ENCODE measurements around the gene PSPN. TPM values are rescaled to one million over a fixed set of nuclear protein-coding genes. Genes with fewer than 3 reads are reported as not detected.
A peak's percentile ranks its signal among the peaks of the same experiment; 100 is the strongest.

Gene PSPN
- total RNA-seq, 1 experiment from 2014 or later, result 1.9 TPM

GRCh38 chr19:6372594-6373095, 3.1 kb downstream of the PSPN start, which contains the start of gene ALKBH7 (continued):
- TF ChIP-seq, protein P1, sequence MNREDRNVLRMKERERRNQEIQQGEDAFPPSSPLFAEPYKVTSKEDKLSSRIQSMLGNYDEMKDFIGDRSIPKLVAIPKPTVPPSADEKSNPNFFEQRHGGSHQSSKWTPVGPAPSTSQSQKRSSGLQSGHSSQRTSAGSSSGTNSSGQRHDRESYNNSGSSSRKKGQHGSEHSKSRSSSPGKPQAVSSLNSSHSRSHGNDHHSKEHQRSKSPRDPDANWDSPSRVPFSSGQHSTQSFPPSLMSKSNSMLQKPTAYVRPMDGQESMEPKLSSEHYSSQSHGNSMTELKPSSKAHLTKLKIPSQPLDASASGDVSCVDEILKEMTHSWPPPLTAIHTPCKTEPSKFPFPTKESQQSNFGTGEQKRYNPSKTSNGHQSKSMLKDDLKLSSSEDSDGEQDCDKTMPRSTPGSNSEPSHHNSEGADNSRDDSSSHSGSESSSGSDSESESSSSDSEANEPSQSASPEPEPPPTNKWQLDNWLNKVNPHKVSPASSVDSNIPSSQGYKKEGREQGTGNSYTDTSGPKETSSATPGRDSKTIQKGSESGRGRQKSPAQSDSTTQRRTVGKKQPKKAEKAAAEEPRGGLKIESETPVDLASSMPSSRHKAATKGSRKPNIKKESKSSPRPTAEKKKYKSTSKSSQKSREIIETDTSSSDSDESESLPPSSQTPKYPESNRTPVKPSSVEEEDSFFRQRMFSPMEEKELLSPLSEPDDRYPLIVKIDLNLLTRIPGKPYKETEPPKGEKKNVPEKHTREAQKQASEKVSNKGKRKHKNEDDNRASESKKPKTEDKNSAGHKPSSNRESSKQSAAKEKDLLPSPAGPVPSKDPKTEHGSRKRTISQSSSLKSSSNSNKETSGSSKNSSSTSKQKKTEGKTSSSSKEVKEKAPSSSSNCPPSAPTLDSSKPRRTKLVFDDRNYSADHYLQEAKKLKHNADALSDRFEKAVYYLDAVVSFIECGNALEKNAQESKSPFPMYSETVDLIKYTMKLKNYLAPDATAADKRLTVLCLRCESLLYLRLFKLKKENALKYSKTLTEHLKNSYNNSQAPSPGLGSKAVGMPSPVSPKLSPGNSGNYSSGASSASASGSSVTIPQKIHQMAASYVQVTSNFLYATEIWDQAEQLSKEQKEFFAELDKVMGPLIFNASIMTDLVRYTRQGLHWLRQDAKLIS (CRISPR knock-in tag; IDR thresholded peaks at IDR 0.05; ENCODE audit: borderline replicate concordance), result no peak
- no peak for TF ChIP-seq CBFB (CRISPR knock-in tag; IDR thresholded peaks at IDR 0.05; ENCODE audit: low read depth)
- no peak for TF ChIP-seq MYBL2 (CRISPR knock-in tag; IDR thresholded peaks at IDR 0.05)
- peak; percentile 100 for TF ChIP-seq NFYB (CRISPR knock-in tag; conservative IDR thresholded peaks at IDR 0.05; ENCODE audit: low read depth)
- no peak for TF ChIP-seq CTCF (IDR thresholded peaks at IDR 0.05)
- no peak for TF ChIP-seq NR1H2 (CRISPR knock-in tag; IDR thresholded peaks at IDR 0.05)
- TF ChIP-seq NFATC4 (CRISPR knock-in tag; IDR thresholded peaks at IDR 0.05), result no peak
- TF ChIP-seq, protein P2, sequence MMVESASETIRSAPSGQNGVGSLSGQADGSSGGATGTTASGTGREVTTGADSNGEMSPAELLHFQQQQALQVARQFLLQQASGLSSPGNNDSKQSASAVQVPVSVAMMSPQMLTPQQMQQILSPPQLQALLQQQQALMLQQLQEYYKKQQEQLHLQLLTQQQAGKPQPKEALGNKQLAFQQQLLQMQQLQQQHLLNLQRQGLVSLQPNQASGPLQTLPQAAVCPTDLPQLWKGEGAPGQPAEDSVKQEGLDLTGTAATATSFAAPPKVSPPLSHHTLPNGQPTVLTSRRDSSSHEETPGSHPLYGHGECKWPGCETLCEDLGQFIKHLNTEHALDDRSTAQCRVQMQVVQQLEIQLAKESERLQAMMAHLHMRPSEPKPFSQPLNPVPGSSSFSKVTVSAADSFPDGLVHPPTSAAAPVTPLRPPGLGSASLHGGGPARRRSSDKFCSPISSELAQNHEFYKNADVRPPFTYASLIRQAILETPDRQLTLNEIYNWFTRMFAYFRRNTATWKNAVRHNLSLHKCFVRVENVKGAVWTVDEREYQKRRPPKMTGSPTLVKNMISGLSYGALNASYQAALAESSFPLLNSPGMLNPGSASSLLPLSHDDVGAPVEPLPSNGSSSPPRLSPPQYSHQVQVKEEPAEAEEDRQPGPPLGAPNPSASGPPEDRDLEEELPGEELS (CRISPR knock-in tag; IDR thresholded peaks at IDR 0.05), result no peak; the same call in 1 of the 2 replicates
- no peak for TF ChIP-seq ATF3 (CRISPR knock-in tag; conservative IDR thresholded peaks at IDR 0.05)
- TF ChIP-seq CREM (CRISPR knock-in tag; IDR thresholded peaks at IDR 0.05), result peak; percentile 61; the same call in 1 of the 2 replicates
- peak; percentile 62; the same call in 1 of the 2 replicates for TF ChIP-seq TEAD1 (CRISPR knock-in tag; IDR thresholded peaks at IDR 0.05)
- TF ChIP-seq, protein P3, sequence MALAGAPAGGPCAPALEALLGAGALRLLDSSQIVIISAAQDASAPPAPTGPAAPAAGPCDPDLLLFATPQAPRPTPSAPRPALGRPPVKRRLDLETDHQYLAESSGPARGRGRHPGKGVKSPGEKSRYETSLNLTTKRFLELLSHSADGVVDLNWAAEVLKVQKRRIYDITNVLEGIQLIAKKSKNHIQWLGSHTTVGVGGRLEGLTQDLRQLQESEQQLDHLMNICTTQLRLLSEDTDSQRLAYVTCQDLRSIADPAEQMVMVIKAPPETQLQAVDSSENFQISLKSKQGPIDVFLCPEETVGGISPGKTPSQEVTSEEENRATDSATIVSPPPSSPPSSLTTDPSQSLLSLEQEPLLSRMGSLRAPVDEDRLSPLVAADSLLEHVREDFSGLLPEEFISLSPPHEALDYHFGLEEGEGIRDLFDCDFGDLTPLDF (CRISPR knock-in tag; IDR thresholded peaks at IDR 0.05), result peak; percentile 60; the same call in 1 of the 2 replicates
- no peak for TF ChIP-seq GRHL2 (CRISPR knock-in tag; IDR thresholded peaks at IDR 0.05; ENCODE audit: insufficient replicate concordance, severe bottlenecking)
- no peak for TF ChIP-seq TCF7 (CRISPR knock-in tag; IDR thresholded peaks at IDR 0.05; ENCODE audit: low read depth)
- peak; percentile 70; the same call in 1 of the 2 replicates for TF ChIP-seq E2F5 (CRISPR knock-in tag; IDR thresholded peaks at IDR 0.05)
- TF ChIP-seq, protein P4, sequence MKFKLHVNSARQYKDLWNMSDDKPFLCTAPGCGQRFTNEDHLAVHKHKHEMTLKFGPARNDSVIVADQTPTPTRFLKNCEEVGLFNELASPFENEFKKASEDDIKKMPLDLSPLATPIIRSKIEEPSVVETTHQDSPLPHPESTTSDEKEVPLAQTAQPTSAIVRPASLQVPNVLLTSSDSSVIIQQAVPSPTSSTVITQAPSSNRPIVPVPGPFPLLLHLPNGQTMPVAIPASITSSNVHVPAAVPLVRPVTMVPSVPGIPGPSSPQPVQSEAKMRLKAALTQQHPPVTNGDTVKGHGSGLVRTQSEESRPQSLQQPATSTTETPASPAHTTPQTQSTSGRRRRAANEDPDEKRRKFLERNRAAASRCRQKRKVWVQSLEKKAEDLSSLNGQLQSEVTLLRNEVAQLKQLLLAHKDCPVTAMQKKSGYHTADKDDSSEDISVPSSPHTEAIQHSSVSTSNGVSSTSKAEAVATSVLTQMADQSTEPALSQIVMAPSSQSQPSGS (CRISPR knock-in tag; IDR thresholded peaks at IDR 0.05; ENCODE audit: borderline replicate concordance, low read depth), result no peak
- TF ChIP-seq, protein P5, sequence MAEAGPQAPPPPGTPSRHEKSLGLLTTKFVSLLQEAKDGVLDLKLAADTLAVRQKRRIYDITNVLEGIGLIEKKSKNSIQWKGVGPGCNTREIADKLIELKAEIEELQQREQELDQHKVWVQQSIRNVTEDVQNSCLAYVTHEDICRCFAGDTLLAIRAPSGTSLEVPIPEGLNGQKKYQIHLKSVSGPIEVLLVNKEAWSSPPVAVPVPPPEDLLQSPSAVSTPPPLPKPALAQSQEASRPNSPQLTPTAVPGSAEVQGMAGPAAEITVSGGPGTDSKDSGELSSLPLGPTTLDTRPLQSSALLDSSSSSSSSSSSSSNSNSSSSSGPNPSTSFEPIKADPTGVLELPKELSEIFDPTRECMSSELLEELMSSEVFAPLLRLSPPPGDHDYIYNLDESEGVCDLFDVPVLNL (CRISPR knock-in tag; IDR thresholded peaks at IDR 0.05; ENCODE audit: borderline replicate concordance, low read depth), result 0 out of 2 replicates have a peak, but pooled peaks have one; percentile 17
- TF ChIP-seq, protein P6, sequence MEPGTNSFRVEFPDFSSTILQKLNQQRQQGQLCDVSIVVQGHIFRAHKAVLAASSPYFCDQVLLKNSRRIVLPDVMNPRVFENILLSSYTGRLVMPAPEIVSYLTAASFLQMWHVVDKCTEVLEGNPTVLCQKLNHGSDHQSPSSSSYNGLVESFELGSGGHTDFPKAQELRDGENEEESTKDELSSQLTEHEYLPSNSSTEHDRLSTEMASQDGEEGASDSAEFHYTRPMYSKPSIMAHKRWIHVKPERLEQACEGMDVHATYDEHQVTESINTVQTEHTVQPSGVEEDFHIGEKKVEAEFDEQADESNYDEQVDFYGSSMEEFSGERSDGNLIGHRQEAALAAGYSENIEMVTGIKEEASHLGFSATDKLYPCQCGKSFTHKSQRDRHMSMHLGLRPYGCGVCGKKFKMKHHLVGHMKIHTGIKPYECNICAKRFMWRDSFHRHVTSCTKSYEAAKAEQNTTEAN (CRISPR knock-in tag; IDR thresholded peaks at IDR 0.05), result 0 out of 2 replicates have a peak, but pooled peaks have one; percentile 26
- no peak for TF ChIP-seq SMAD3 (CRISPR knock-in tag; IDR thresholded peaks at IDR 0.05; ENCODE audit: borderline replicate concordance)
- TF ChIP-seq ETV6 (CRISPR knock-in tag; IDR thresholded peaks at IDR 0.05), result 0 out of 2 replicates have a peak, but pooled peaks have one; percentile 17
- TF ChIP-seq, protein P7, sequence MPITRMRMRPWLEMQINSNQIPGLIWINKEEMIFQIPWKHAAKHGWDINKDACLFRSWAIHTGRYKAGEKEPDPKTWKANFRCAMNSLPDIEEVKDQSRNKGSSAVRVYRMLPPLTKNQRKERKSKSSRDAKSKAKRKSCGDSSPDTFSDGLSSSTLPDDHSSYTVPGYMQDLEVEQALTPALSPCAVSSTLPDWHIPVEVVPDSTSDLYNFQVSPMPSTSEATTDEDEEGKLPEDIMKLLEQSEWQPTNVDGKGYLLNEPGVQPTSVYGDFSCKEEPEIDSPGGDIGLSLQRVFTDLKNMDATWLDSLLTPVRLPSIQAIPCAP (CRISPR knock-in tag; IDR thresholded peaks at IDR 0.05), result no peak
- 0 out of 2 replicates have a peak, but pooled peaks have one; percentile 27 for TF ChIP-seq FOXK1 (CRISPR knock-in tag; IDR thresholded peaks at IDR 0.05)
- TF ChIP-seq SP1 (CRISPR knock-in tag; conservative IDR thresholded peaks at IDR 0.05), result peak; percentile 83
- TF ChIP-seq GABPB1 (CRISPR knock-in tag; IDR thresholded peaks at IDR 0.05), result 0 out of 2 replicates have a peak, but pooled peaks have one; percentile 18
